H1 (cell line): ENCODE results near the gene PTGES. TPM values are rescaled to one million over a fixed set of nuclear protein-coding genes. Genes with fewer than 3 reads are reported as not detected.

Source experiments
- CTCF ChIA-PET: fragments of 300-600 bp; sonication (Branson Sonifier 250); formaldehyde crosslinking; loops from one replicate; lab custom pipeline; 2021; ENCODE audit not compliant: partially characterized antibody; lab: Charles Lee
- POLR2A ChIA-PET: fragments of 300-600 bp; sonication (Branson Sonifier 250); formaldehyde crosslinking; loops from one replicate; lab custom pipeline; 2021; ENCODE audit warnings: inconsistent platforms; ENCODE audit not compliant: partially characterized antibody; lab: Charles Lee
- DNase-seq, 2 experiments: peaks; one replicate each; pipeline versions ENCODE4 v3.0.0 to v3.0.0-alpha.2; 2010 to 2022; ENCODE audit warnings: low spot score in 2 of 2, low read depth in 1 of 2, mixed read lengths in 1 of 2
- FAIRE-seq: peaks from 2 replicates; lab custom pipeline; 2011; peaks lifted over from hg19 to GRCh38; lab: Jason Lieb, UNC
- H2AFZ ChIP-seq: 2 replicates; pipeline ENCODE4 v1.8.1; 2012; ENCODE audit warnings: low read length, inconsistent platforms
- H2AK5ac ChIP-seq: 2 replicates; pipeline ENCODE4 v1.6.1; 2013; ENCODE audit warnings: low read depth, low read length
- H2BK120ac ChIP-seq: replicated peaks from 2 replicates; pipeline ENCODE3; 2013; ENCODE audit warnings: low read depth, low read length, inconsistent platforms
- H2BK12ac ChIP-seq: 2 replicates; pipeline ENCODE4 v1.6.1; 2013; ENCODE audit warnings: low read depth, low read length
- H2BK15ac ChIP-seq: 2 replicates; pipeline ENCODE4 v1.6.1; 2013; ENCODE audit warnings: low read length
- H2BK20ac ChIP-seq: 2 replicates; pipeline ENCODE4 v1.6.1; 2013; ENCODE audit warnings: low read length
- H2BK5ac ChIP-seq: 2 replicates; pipeline ENCODE4 v1.6.1; 2013; ENCODE audit warnings: low read depth, low read length
- H3K14ac ChIP-seq: 2 replicates; pipeline ENCODE4 v1.6.1; 2013; ENCODE audit warnings: inconsistent platforms; ENCODE audit not compliant: insufficient read length
- H3K18ac ChIP-seq: 2 replicates; pipeline ENCODE4 v1.6.1; 2013; ENCODE audit warnings: low read length; ENCODE audit errors: extremely low read depth
- H3K23ac ChIP-seq: 2 replicates; pipeline ENCODE4 v1.6.1; 2013; ENCODE audit warnings: inconsistent platforms; ENCODE audit not compliant: insufficient read length
- H3K23me2 ChIP-seq: 2 replicates; pipeline ENCODE4 v1.6.1; 2013; ENCODE audit warnings: low read depth, low read length
- H3K27ac ChIP-seq: 2 replicates; pipeline ENCODE4 v1.6.1; 2011; ENCODE audit warnings: low read depth, low read length, inconsistent platforms
- H3K27me3 ChIP-seq, 4 experiments: replicated peaks in 1 of 4; 1 replicate in 1 of 4; 2 replicates in 3 of 4; pipeline versions ENCODE4 v1.6.1 to v1.8.1; 2011 to 2013; ENCODE audit warnings: low read length in 3 of 4, mild to moderate bottlenecking in 3 of 4, inconsistent platforms in 2 of 4, mixed read lengths in 2 of 4, moderate library complexity in 1 of 4; ENCODE audit not compliant: control insufficient read depth in 3 of 4, insufficient read depth in 3 of 4; ENCODE audit errors: extremely low read depth in 1 of 4
- H3K36me3 ChIP-seq, 4 experiments: 2 replicates each; pipeline versions ENCODE4 v1.6.1 to v1.8.1; 2011 to 2013; ENCODE audit warnings: mild to moderate bottlenecking in 4 of 4, low read length in 3 of 4, moderate library complexity in 2 of 4, control low read depth in 1 of 4, inconsistent platforms in 1 of 4; ENCODE audit not compliant: insufficient read depth in 4 of 4, control insufficient read depth in 2 of 4
- H3K4ac ChIP-seq: replicated peaks from 2 replicates; pipeline ENCODE3; 2013; ENCODE audit warnings: low read length, low read depth, mixed read lengths, inconsistent platforms; ENCODE audit not compliant: insufficient read length
- H3K4me1 ChIP-seq, 4 experiments: replicated peaks in 1 of 4; 1 replicate in 1 of 4; 2 replicates in 3 of 4; pipeline versions ENCODE4 v1.6.1 to v1.8.1; 2011 to 2013; ENCODE audit warnings: low read length in 3 of 4, inconsistent platforms in 2 of 4, mixed read lengths in 1 of 4; ENCODE audit not compliant: insufficient read depth in 4 of 4, control insufficient read depth in 3 of 4
- H3K4me2 ChIP-seq, 2 experiments: 2 replicates each; pipeline versions ENCODE4 v1.6.1 to v1.8.1; 2011 to 2013; ENCODE audit warnings: low read depth in 2 of 2, low read length in 2 of 2, control low read depth in 1 of 2, inconsistent platforms in 1 of 2, mild to moderate bottlenecking in 1 of 2; ENCODE audit not compliant: insufficient read depth in 1 of 2
- H3K4me3 ChIP-seq, 4 experiments: fragments of 200-600, 300-600 bp in 1 of 4; sonication (generic), shearing (Covaris generic), sonication (Bioruptor Twin) in 1 of 4; 2 replicates each; pipeline versions ENCODE4 v1.5.1 to v1.8.1; 2011 to 2016; ENCODE audit warnings: low read length in 4 of 4, low read depth in 3 of 4, control low read depth in 2 of 4, inconsistent platforms in 2 of 4, mild to moderate bottlenecking in 2 of 4, mixed read lengths in 1 of 4, moderate library complexity in 1 of 4; ENCODE audit not compliant: insufficient read depth in 2 of 4; ENCODE audit errors: extremely low read depth in 1 of 4
- H3K56ac ChIP-seq: replicated peaks from 2 replicates; pipeline ENCODE3; 2013; ENCODE audit warnings: low read depth, mild to moderate bottlenecking, mixed read lengths, low read length, inconsistent platforms; ENCODE audit not compliant: insufficient read length
- H3K79me1 ChIP-seq: 2 replicates; pipeline ENCODE4 v1.6.1; 2013; ENCODE audit warnings: low read depth, low read length, control low read depth
- H3K79me2 ChIP-seq, 2 experiments: 2 replicates each; pipeline versions ENCODE4 v1.6.1 to v1.8.1; 2012 to 2013; ENCODE audit warnings: low read length in 2 of 2, mild to moderate bottlenecking in 2 of 2, inconsistent platforms in 1 of 2; ENCODE audit not compliant: insufficient read depth in 2 of 2, control insufficient read depth in 1 of 2
- H3K9ac ChIP-seq, 4 experiments: replicated peaks in 1 of 4; 1 replicate in 1 of 4; 2 replicates in 3 of 4; pipeline versions ENCODE4 v1.6.1 to v1.8.1; 2011 to 2013; ENCODE audit warnings: low read depth in 3 of 4, low read length in 3 of 4, control low read depth in 2 of 4, mild to moderate bottlenecking in 2 of 4, moderate library complexity in 2 of 4, inconsistent platforms in 1 of 4; ENCODE audit errors: extremely low read depth in 1 of 4
- H3K9me3 ChIP-seq, 2 experiments: 2 replicates each; pipeline versions ENCODE4 v1.6.1 to v1.8.1; 2012 to 2013; ENCODE audit warnings: mild to moderate bottlenecking in 2 of 2, moderate library complexity in 2 of 2, control low read depth in 1 of 2, inconsistent platforms in 1 of 2, low read depth in 1 of 2, low read length in 1 of 2, mixed read lengths in 1 of 2; ENCODE audit not compliant: insufficient read depth in 2 of 2
- H4K20me1 ChIP-seq, 2 experiments: replicated peaks in 1 of 2; 2 replicates each; pipeline versions ENCODE3 to v1.8.1; 2011 to 2013; ENCODE audit warnings: inconsistent platforms in 2 of 2, low read length in 2 of 2, mild to moderate bottlenecking in 1 of 2; ENCODE audit not compliant: insufficient read depth in 2 of 2, control insufficient read depth in 1 of 2
- H4K5ac ChIP-seq: 2 replicates; pipeline ENCODE4 v1.6.1; 2013; ENCODE audit warnings: low read length, low read depth, mixed read lengths, inconsistent platforms; ENCODE audit not compliant: insufficient read length
- H4K8ac ChIP-seq: 2 replicates; pipeline ENCODE4 v1.8.0; 2013; ENCODE audit warnings: mild to moderate bottlenecking, moderate library complexity, low read length, inconsistent platforms; ENCODE audit not compliant: insufficient read depth; ENCODE audit errors: extremely low read depth
- H4K91ac ChIP-seq: replicated peaks from 2 replicates; pipeline ENCODE3; 2013; ENCODE audit warnings: low read length, mixed read lengths, inconsistent platforms; ENCODE audit not compliant: insufficient read length
- CEBPB ChIP-seq: IDR thresholded peaks from 2 replicates; pipeline ENCODE4 v1.6.1; 2012; ENCODE audit warnings: low read depth, low read length
- WGBS, 2 experiments: shearing (Covaris generic) in 1 of 2; methylation state at CpG; one replicate each; pipeline versions ENCODE4 v1.1.6 to v1.1.7; 2013 to 2015; ENCODE audit warnings: low lambda C conversion rate in 2 of 2, mixed read lengths in 2 of 2, inconsistent platforms in 1 of 2, low coverage in 1 of 2, missing lambda C conversion rate in 1 of 2; ENCODE audit not compliant: insufficient replicate concordance in 2 of 2, insufficient coverage in 1 of 2, insufficient read length in 1 of 2; ENCODE audit errors: extremely low coverage in 1 of 2, missing lambda C conversion rate in 1 of 2; 5-methylcytosine and 5-hydroxymethylcytosine counted together
- polyA plus RNA-seq, 7 experiments: library from polyadenylated mRNA; depleted of rRNA in 3 of 7; stranded (reverse) in 5 of 7; unstranded in 2 of 7; fragments of >200 nt in 5 of 7; fragments of 200-250 nt in 2 of 7; gene quantifications; 1 replicate in 5 of 7; 2 replicates in 1 of 7; 4 replicates in 1 of 7; pipeline versions ENCODE4 v1.2.1 to v1.2.3, GENCODE V29; 2011 to 2013; ENCODE audit warnings: missing spikeins in 2 of 7, mixed read lengths in 2 of 7
- total RNA-seq: library from RNA; stranded (reverse); fragmentation: NEBNext Ultra II Directional; extraction: Animal tissue kit (Norgen Biotek cat#: 25700); gene quantifications from 2 replicates; pipeline ENCODE4 v1.2.1, GENCODE V29; 2021

The PTGES gene
- total and polyA plus RNA-seq, 2 of the 8 experiments (the other 6 are each of a cell fraction or from before 2014, with no cell fraction given) = 3.2 to 5.1 TPM

DNA sequence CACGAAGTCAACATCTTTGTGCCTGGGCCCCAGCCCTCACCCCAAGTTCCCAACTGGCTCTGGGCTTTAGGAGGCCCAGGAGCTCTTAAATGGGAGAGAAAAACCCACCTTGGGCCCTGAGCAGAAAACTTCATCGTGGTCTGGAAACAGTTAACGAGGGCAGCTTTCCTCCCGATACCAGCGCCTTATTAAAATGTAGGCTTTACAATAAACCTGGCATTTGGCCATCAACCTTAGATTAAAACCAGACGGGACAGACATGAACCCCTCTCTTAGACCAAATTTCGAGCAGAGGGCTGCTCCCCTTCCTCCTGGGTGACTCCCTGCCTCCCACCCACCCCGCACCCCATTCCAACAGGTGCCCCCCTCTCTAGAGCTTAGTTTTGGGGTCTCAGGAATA lies 48.0 kb downstream of the PTGES start:
- H2AK5ac ChIP-seq = no peak overlapping the region
- 0 out of 7 replicates have a peak, but pooled peaks cover 0 to 4% (median 0%) of the 10 kb centered on the region in 4 experiments for H3K4me1 ChIP-seq
- H4K91ac ChIP-seq = no peak overlapping the region
- H4K5ac ChIP-seq = no peak overlapping the region
- H2AFZ ChIP-seq = no peak overlapping the region
- H3K23me2 ChIP-seq = 0 out of 2 replicates have a peak, but pooled peaks cover 2% of the 10 kb centered on the region
- no peak overlapping the region for H3K18ac ChIP-seq
- no peak overlapping the region for H3K4me3 ChIP-seq
- H3K27me3 ChIP-seq = no peaks in the 10 kb centered on the region
- no peak for FAIRE-seq
- H2BK120ac ChIP-seq = no peak overlapping the region
- no peak overlapping the region for H2BK20ac ChIP-seq
- H3K4me2 ChIP-seq = no peak overlapping the region
- no peak for TF ChIP-seq CEBPB
- H4K20me1 ChIP-seq = no peaks in the 10 kb centered on the region
- POLR2A ChIA-PET = interaction anchor here (1.6 kb wide), 1 partner anchor 10 kb away, joined by 4 read pairs; no protein-coding TSS in a partner anchor
- H3K9ac ChIP-seq = no peak overlapping the region
- DNase-seq = no peak
- no peaks in the 10 kb centered on the region for H3K79me2 ChIP-seq
- no peaks in the 10 kb centered on the region for H3K9me3 ChIP-seq
- H3K4ac ChIP-seq = no peak overlapping the region
- no peak overlapping the region for H2BK12ac ChIP-seq
- WGBS, 2 experiments = 87% methylated on average over 6 of the region's 8 CpGs; no CpG with 5 or more reads in 1 of the 2 experiments
- no peak overlapping the region for H3K56ac ChIP-seq
- no peak overlapping the region for H2BK5ac ChIP-seq
- H2BK15ac ChIP-seq = no peak overlapping the region
- H3K23ac ChIP-seq = no peak overlapping the region
- no peaks in the 10 kb centered on the region for H3K36me3 ChIP-seq
- no peak overlapping the region for H3K14ac ChIP-seq
- no peak overlapping the region for H4K8ac ChIP-seq
- CTCF ChIA-PET = interaction anchor here (0.7 to 1.8 kb wide), 3 partner anchors 9 to 22 kb away, joined by 3 to 8 read pairs (median 3); no protein-coding TSS in a partner anchor
- peaks cover 3% of the 10 kb centered on the region; the same call in 1 of the 2 replicates for H3K79me1 ChIP-seq
- H3K27ac ChIP-seq = no peak overlapping the region
